GM21447 (cell line): ENCODE measurements around the gene FMO2.

Source experiments
- ATAC-seq: cut with Tn5 transposase; IDR thresholded peaks from one replicate; pipeline ENCODE4 v1.9.1; 2021; ENCODE audit not compliant: unreplicated experiment

FMO2 gene

GRCh38 chr1:171173069-171173468 is 12.0 kb upstream of the FMO2 start:
- no peak for ATAC-seq

DNA sequence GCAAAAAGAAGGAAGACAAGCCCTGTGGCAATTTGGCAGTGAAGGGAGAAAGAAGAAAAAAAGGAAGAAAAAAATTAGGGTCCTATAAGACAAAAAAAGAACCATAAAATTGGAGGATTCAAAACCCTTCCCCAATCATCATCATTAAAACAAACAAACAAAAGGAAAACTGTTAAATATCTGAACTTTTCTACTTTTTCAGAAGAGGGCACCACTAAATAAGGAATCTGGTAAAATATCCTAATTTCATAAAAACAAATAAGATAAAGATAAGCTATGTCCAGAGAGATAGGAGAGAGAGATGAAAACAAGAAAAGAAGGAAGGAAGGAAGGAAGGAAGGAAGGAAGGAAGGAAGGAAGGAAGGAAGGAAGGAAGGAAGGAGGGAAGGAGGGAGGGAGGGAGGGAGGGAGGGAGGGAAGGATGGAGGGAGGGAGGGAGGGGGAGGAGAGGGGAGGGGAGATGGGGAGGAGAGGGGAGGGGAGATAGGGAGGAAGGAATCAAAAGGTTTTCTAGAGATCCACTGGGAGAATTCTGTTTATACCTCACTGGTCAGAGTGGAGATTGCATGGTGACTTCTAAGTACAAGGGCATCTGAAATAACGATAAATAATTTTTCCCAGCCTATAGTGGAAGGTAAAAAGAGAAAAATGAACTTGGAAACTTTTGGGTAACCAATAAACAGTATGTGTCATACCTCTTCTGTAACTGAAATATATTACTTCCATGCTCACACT is 10.4 kb upstream of the FMO2 start:
- no peak for ATAC-seq

GRCh38 chr1:171177261-171177660 is 7.8 kb upstream of the FMO2 start:
- ATAC-seq = no peak

GRCh38 chr1:171179318-171180227 is 5.5 kb upstream of the FMO2 start:
- no peak for ATAC-seq

- no peak for ATAC-seq
Measured at GRCh38 chr1:171180670-171181069, 4.4 kb upstream of the FMO2 start.

DNA sequence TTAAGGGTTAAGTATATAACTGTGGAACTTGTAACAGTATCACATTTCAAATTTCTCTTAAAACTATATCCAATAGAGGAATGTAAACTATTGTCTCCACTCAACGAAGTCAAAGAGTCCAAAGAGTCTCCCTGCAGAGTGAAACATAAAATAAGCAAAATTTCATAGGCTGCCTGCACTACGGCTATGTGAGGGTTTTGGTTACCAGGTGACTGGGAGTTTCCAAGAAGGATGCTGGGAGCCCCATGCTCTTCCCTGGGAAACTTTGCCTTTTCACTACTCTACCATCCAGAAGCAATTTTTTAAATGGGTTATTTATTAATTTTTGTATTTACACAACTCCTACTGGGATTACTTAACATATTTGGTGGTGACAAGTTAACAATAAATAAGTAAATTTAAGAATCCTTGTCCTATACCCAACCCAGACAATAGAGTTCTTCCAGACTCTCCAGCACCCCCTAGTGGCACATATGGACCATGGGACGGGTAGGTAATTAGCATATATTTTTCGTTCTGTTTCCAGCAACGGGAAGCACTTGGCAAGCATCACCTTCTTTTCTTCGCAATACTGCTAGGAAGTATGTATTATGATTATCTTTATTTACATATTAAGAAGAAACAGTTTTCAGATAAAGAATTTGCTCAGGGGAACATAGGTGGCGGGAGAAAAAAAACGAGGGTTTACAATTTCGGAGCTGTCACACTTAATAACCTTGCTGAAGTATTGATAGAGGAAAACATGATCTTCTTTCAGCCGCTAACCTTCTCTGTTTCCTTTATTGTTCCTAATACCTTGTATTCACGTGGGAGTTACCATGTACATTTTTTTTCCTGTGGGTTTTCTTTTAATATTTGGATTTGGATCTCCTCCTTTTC is 3.5 kb downstream of the FMO2 start:
- ATAC-seq = peak; percentile 91

- no peak for ATAC-seq
Measured at GRCh38 chr1:171191992-171192391, 6.9 kb downstream of the FMO2 start.

- ATAC-seq = no peak
Measured at GRCh38 chr1:171195767-171196166, 10.7 kb downstream of the FMO2 start.

DNA sequence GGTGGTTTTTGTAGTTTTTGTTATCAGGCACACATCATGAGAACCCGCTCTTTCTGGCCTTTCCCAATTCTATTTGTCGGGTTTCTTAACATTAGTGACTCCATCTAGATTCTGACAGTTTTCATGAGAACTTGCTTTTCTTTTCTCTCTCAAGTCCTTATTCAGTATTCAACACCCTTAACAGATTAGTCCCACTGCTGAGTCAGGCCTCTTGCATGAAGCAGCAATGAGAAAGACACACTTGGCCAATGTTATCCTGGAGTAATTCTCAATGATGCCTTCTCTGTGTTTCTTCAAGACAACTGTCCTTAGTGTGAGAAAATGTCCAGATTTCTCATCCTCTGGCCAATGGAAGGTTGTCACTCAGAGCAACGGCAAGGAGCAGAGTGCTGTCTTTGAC is 11.3 kb downstream of the FMO2 start:
- ATAC-seq = no peak

GRCh38 chr1:171198081-171198480 is 13.0 kb downstream of the FMO2 start:
- no peak for ATAC-seq

- no peak for ATAC-seq
Measured at GRCh38 chr1:171204296-171204695, 19.2 kb downstream of the FMO2 start.

DNA sequence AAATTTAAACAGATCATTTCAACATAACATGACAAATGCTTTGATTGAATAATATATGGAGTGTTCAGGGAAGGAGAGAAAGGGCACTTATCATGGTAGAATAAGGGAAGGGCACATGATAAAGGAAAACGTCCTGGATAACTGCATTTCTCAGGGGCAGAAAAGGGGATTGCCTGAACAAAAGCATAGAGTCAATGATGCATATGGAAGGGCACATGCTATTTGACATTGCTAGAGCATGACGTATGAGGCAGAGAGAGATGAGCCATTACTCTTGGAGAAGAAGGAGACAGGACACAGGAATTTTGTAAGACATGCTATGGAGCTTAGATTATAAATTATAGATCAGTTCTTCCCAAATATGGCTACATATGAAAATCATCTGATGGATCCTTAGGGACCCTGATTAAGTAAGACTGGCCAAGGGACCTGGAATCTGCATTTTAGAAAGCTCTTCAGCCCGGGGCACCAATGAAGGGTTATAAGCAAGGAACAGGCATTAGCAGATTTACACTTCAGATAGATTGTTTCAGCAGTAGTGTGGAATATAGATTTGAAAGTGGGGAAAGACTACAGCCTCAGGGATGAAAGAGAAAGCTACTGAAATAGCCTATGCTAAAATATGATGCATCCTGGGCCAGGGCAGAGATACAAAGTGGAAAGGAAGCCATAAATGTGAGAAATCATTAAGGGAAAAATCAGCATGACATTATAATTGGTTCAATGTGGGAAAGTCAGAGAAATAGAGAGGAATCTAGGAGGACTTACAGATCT is 21.3 kb downstream of the FMO2 start:
- no peak for ATAC-seq

GRCh38 chr1:171206978-171207355 is 21.9 kb downstream of the FMO2 start:
- no peak for ATAC-seq

DNA sequence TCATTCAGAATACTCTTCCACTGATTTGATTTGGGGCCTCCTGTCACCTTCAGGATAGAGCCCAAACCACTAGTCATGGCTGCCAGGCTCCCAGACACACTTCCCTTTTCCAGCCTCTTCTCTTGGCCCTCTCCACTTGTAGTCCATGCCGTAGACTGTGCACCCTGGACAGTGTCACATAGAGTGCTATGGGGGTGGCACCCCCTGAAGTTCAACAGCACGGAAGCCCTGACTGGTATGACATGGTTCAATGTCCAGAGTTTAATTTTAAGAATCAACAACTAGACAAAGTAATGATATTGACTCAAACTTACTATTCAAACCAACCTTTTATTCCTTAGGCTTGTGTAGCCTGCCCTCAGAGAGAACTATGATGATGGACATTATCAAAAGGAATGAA is 22.3 kb downstream of the FMO2 start:
- no peak for ATAC-seq

DNA sequence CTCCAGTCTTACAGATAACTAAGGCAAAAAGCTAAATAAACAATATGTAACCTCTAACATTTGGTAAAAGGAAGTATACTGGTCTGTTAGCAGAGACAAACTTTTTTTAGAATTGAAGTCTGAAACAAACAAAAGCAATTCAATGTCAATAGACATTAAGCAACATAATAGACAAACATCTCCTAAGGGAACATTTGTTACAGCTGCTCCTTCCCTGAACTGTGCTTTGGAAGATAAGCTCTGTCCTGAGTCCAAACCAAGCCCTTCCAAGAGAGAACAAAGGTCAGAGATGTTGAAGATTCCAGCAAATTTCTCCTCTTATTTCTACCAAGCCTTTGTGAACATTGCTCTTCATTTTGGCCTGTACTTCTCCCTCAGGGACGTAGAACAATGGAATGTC is 25.3 kb downstream of the FMO2 start:
- ATAC-seq = no peak

DNA sequence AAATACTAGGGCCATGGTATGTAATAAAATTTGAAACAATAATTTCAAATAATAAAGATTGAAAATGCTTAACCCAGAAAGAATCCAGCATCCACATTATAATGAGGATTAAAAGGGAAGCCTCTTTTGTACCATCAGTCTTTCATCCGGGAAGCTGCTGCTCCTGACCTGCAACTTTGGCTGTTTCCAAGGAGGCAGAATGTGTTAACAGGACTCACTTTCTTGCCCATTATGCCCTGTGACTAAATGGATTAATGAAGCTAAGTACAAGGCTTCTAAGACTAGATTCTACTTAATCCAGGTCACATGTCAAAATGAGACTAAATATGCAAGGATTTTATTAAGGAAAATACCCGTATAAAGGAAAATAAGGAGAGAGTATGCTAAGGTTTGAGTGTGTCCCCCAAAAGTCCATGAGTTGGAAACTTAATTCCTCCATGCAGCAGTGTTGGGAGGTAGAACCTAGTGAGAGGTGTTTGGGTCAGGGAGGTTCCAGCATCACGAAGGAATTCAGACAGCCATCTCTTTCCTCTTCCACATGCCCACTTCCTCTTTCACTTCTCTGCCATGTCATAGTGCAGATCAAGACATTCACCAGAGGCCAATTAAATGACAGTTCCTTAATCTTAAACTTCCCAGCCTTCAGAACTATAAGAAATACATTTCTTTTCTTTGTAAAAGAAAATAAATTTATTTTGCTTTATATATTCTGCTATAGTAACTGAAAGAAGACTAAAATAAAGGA is 27.7 kb downstream of the FMO2 start:
- no peak for ATAC-seq

DNA sequence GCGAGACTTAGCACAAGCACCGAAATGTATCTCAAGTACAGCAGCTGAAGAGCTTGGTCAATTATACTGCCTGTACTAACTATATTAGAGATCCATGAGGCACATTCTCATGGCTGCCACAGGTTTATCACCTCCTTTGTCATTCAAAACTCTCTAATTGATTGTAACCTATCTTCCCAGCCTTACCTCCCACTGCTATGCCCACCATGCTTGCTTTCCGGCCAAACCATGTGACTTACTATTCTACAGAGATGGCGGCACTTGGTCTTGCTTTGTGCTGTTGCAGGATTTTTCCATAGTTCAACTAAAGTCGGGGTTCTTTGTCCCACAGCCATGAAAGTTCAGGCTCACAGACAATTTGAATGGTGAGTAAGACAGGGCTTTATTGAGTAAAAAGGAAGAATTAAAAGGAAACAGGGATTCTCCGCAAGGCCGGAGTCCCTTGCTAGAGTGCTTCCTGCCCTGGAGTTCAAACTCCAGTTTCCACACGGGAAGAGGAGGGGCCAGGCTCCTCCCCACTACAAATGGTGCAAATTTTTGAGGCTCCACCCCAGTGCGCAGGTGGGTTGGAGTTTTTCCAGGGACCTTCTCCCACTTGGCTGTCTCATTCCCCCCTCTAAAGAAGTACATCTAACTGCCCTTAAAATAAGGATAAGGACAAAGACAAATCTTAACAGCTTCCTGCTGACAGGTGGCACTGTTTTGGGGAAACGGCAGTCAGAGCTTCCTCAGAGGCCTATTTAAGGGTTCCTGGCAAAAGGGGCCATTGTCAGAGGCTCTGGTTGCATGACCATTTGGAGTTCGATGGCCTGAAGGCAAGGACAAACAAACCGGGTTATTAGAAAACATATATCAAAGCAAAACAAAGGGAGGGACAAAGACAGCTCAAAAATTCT is 28.7 kb downstream of the FMO2 start:
- ATAC-seq = no peak

DNA sequence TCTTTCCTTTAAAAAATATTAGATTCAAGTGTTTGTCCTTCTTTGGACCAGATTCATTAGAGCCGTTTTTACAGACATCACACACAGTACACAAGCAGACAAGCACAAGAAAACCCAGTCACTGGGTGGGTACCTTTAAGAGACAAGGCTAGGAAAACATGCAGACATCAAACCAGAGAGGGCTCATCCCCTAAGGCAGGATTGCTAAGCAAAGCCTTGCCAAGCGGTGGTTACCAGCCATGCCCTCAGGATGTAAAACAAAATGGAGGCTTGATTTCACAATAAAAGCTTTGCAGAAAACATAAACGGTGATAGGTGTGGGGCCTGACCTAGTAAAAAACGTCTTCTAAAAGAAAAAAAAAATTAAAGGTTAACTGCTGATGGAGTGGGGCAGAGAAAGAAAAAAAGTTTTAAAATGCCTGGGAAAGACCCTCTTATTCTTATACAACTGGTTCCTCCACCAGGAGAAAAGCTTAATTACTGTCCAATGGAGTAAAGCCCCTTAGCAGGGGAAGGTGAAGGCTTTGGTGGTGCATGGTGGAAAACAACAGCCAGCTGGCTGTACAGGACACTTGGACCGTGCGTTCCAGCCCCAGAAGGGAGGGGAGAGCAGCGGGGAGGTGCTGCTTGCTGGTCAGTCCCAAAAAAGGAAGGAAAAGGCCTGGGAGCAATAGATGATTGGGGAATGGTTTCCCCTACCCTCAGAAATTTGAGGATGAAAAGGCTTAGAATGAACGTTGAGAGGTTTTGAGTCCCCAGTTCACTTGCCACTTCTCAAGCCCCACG is 32.8 kb downstream of the FMO2 start:
- no peak for ATAC-seq
